ENCODE results near the gene BRD1.

DNA sequence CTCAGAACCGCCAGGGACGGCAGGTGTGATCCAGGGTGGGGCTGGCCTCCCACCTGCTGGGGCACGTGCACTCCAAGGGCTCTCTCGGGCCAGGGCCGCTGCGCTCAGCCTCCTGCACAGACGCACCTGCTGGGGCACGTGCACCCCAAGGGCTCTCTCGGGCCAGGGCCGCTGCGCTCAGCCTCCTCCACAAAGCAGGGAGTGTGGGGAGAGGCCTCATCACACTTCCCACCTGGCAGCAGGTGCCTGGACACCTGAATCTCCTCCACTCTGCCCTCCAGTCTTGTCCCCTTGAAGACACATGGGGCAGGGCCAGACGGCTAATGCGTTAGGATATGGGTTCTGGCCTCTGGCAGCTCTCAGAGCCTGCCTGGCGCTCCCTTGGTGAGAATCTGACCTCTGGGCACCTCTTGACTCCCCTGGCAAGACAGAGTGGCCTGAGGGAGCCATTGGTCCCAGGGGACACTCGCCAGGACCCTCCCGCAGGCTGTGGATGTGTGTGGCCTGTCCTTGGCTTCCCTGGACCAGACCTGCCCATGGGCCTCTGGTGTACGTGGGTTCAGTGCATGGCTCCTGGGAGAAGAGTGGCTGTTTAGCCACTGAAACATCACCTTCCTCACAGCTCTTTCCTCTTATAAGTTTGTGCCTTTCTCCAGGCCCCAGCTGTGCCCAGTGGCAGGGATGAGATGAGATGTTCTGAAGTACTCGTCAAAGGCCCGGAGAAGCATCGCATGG is 73.5 kb downstream of the BRD1 start:
- TF ChIP-seq, protein P1, sequence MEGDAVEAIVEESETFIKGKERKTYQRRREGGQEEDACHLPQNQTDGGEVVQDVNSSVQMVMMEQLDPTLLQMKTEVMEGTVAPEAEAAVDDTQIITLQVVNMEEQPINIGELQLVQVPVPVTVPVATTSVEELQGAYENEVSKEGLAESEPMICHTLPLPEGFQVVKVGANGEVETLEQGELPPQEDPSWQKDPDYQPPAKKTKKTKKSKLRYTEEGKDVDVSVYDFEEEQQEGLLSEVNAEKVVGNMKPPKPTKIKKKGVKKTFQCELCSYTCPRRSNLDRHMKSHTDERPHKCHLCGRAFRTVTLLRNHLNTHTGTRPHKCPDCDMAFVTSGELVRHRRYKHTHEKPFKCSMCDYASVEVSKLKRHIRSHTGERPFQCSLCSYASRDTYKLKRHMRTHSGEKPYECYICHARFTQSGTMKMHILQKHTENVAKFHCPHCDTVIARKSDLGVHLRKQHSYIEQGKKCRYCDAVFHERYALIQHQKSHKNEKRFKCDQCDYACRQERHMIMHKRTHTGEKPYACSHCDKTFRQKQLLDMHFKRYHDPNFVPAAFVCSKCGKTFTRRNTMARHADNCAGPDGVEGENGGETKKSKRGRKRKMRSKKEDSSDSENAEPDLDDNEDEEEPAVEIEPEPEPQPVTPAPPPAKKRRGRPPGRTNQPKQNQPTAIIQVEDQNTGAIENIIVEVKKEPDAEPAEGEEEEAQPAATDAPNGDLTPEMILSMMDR (conservative IDR thresholded peaks at IDR 0.05 in 1 of 2, IDR thresholded peaks at IDR 0.05 in 1 of 2; ENCODE audit: extremely low read depth in 1 of 2, insufficient read depth in 1 of 2, low read depth in 1 of 2, low read length in 2 of 2): no peak
- no peak for TF ChIP-seq EZH2 (IDR thresholded peaks at IDR 0.05; ENCODE audit: borderline replicate concordance, low read length)
